K562 (cell line): Measurements from ENCODE around the gene MDFIC. TPM values are rescaled to one million over a fixed set of nuclear protein-coding genes. Genes with fewer than 3 reads are reported as not detected.

Experiments used
- ATAC-seq: fragments of 200-7000 bp; cut with Tn5 transposase; 3 replicates; pipeline ENCODE4 v1.9.1; 2020; ENCODE audit warnings: moderate library complexity
- BruUV-seq: library from RNA; stranded (reverse); fragments of 400-500 nt; replicated peaks from 2 replicates; lab custom pipeline; 2021; lab: Mats Ljungman, UMichigan
- CTCF ChIA-PET: fragments of 300-600 bp; formaldehyde crosslinking; extraction: SDS; loops from one replicate; lab custom pipeline; 2021; ENCODE audit warnings: low intra/inter-chr PET ratio; lab: Yijun Ruan, JAX
- POLR2A ChIA-PET: fragments of 300-600, 350-650 bp; sonication (Branson Sonifier 250); formaldehyde crosslinking; extraction: SDS; loops from one replicate; lab custom pipeline; 2021; ENCODE audit warnings: antibody characterized with exemption, inconsistent platforms; lab: Yijun Ruan, JAX
- DNase-seq, 4 experiments: peaks; one replicate each; pipeline versions ENCODE4 v3.0.0 to v3.0.0-alpha.2; 2011 to 2018; ENCODE audit warnings: low spot score in 3 of 4, mixed read lengths in 3 of 4; ENCODE audit errors: extremely low read depth in 1 of 4
- FAIRE-seq: peaks from 2 replicates; lab custom pipeline; 2011; peaks lifted over from hg19 to GRCh38; lab: Jason Lieb, UNC
- H2AFZ ChIP-seq: 2 replicates; pipeline ENCODE4 v1.6.0; 2011; ENCODE audit warnings: low read depth, low read length, control low read depth, inconsistent platforms
- H3K27ac ChIP-seq: fragments of 200-600 bp; 3 replicates; pipeline ENCODE4 v1.8.0; 2011; ENCODE audit warnings: low read depth, mild to moderate bottlenecking, control low read depth, inconsistent platforms, low read length, moderate library complexity, mixed read lengths; ENCODE audit errors: extremely low read depth
- H3K27me3 ChIP-seq, 2 experiments: fragments of 300-600 bp in 1 of 2; 2 replicates in 1 of 2; 3 replicates in 1 of 2; pipeline versions ENCODE4 v1.6.0 to v1.8.0; 2011; ENCODE audit warnings: inconsistent platforms in 2 of 2, low read length in 2 of 2, mild to moderate bottlenecking in 1 of 2, mixed read lengths in 1 of 2, moderate library complexity in 1 of 2; ENCODE audit not compliant: control insufficient read depth in 2 of 2, insufficient read depth in 2 of 2
- H3K36me3 ChIP-seq: fragments of 300-600 bp; 3 replicates; pipeline ENCODE4 v1.8.0; 2011; ENCODE audit warnings: mild to moderate bottlenecking, low read length, inconsistent platforms; ENCODE audit not compliant: control insufficient read depth, insufficient read depth
- H3K4me1 ChIP-seq, 2 experiments: fragments of 200-600 bp in 1 of 2; replicated peaks in 1 of 2; 2 replicates in 1 of 2; 3 replicates in 1 of 2; pipeline versions ENCODE4 v1.5.1 to v1.8.0; 2011; ENCODE audit warnings: inconsistent platforms in 2 of 2, low read length in 2 of 2, mild to moderate bottlenecking in 1 of 2, mixed read lengths in 1 of 2, moderate library complexity in 1 of 2; ENCODE audit not compliant: control insufficient read depth in 2 of 2, insufficient read depth in 2 of 2
- H3K4me2 ChIP-seq: 2 replicates; pipeline ENCODE4 v1.6.1; 2011; ENCODE audit warnings: low read length, control low read depth, inconsistent platforms, mixed read lengths; ENCODE audit not compliant: insufficient read depth
- H3K4me3 ChIP-seq: fragments of 200-600 bp; sonication (generic), shearing (Covaris generic); 2 replicates; pipeline ENCODE4 v1.5.1; 2016; ENCODE audit warnings: control low read depth, inconsistent platforms
- H3K79me2 ChIP-seq: fragments of 200-600 bp; 3 replicates; pipeline ENCODE4 v1.8.0; 2011; ENCODE audit warnings: low read length, inconsistent platforms; ENCODE audit not compliant: control insufficient read depth, insufficient read depth
- H3K9ac ChIP-seq, 2 experiments: 2 replicates each; pipeline versions ENCODE4 v1.6.0 to v1.6.1; 2011; ENCODE audit warnings: low read depth in 2 of 2, low read length in 2 of 2, control low read depth in 1 of 2, inconsistent platforms in 1 of 2, mild to moderate bottlenecking in 1 of 2, mixed read lengths in 1 of 2; ENCODE audit not compliant: insufficient read depth in 1 of 2
- H3K9me1 ChIP-seq: one replicate; pipeline ENCODE4 v1.6.0; 2011; ENCODE audit warnings: inconsistent platforms, mild to moderate bottlenecking, low read length, moderate library complexity; ENCODE audit not compliant: control insufficient read depth, insufficient read depth
- H3K9me3 ChIP-seq: replicated peaks from 2 replicates; pipeline ENCODE4 v1.5.1; 2011; ENCODE audit warnings: low read depth, low read length, inconsistent platforms; ENCODE audit not compliant: control insufficient read depth, insufficient read depth
- H4K20me1 ChIP-seq: replicated peaks from 2 replicates; pipeline ENCODE4 v1.6.1; 2011; ENCODE audit warnings: low read length, inconsistent platforms, mixed read lengths; ENCODE audit not compliant: control insufficient read depth, insufficient read depth
- CBX3 ChIP-seq, 2 experiments: IDR thresholded peaks; 1 replicate in 1 of 2; 2 replicates in 1 of 2; pipeline ENCODE4 v1.6.1; 2012; ENCODE audit warnings: inconsistent platforms in 2 of 2, low read length in 2 of 2, borderline replicate concordance in 1 of 2, control low read depth in 1 of 2
- ETV1 ChIP-seq: fragments of 450-650 bp; conservative IDR thresholded peaks from 2 replicates; pipeline ENCODE4 v1.6.1; 2016; ENCODE audit warnings: missing genetic modification characterization, control low read depth, low read depth, missing compliant biosample characterization
- MCM3 ChIP-seq: fragments of 450-650 bp; IDR thresholded peaks from 2 replicates; pipeline ENCODE4 v1.6.1; 2016
- MYNN ChIP-seq, 2 experiments: sonication (generic); formaldehyde crosslinking in 1 of 2; IDR thresholded peaks; 2 replicates each; pipeline versions ENCODE4 v1.5.0 to v1.6.1; 2016 to 2020; ENCODE audit warnings: antibody characterized with exemption in 1 of 2, missing genetic modification reagents in 1 of 2
- POLR2AphosphoS2 ChIP-seq: IDR thresholded peaks from 2 replicates; pipeline ENCODE4 v1.6.1; 2012; ENCODE audit warnings: low read length, improper control_type of control experiment
- SMARCA4 ChIP-seq: fragments of 450-650 bp; IDR thresholded peaks from 2 replicates; pipeline ENCODE4 v1.6.1; 2016
- ZNF165 ChIP-seq: fragments of 250-450 bp; sonication (Bioruptor Pico); IDR thresholded peaks from 2 replicates; pipeline ENCODE4 v1.4.0; 2020; ENCODE audit warnings: borderline replicate concordance
- ZNF324 ChIP-seq: fragments of 250-450 bp; sonication (Bioruptor Pico); IDR thresholded peaks from 2 replicates; pipeline ENCODE4 v1.4.0; 2020; ENCODE audit warnings: mild to moderate bottlenecking
- WGBS: fragments of 100-300 bp; shearing (Covaris generic); methylation state at CpG from one replicate; pipeline ENCODE4 v1.1.6; 2016; ENCODE audit warnings: low coverage, mixed read lengths; ENCODE audit not compliant: insufficient coverage; ENCODE audit errors: missing lambda C conversion rate; 5-methylcytosine and 5-hydroxymethylcytosine counted together
- in situ Hi-C: fragments of 300-500 bp; cut with MboI; formaldehyde crosslinking; loops from 4 replicates; pipeline ENCODE4 v1.15.0; 2018; ENCODE audit warnings: inconsistent platforms, mixed read lengths
- intact Hi-C: fragments of 100-400 bp; cut with micrococcal nuclease; formaldehyde crosslinking; loops from 2 replicates; pipeline ENCODE4 v1.14.2; 2022
- polyA plus RNA-seq, 8 experiments: library from polyadenylated mRNA; depleted of rRNA in 4 of 8; stranded (reverse) in 5 of 8; unstranded in 3 of 8; fragments of >200 nt; fragmentation: Nextera tagmentation in 2 of 8; fragmentation: Illumina TruSeq in 1 of 8; extraction: Ambion mirVana in 2 of 8; extraction: Trizol in 1 of 8; gene quantifications; 2 replicates each; pipeline versions ENCODE4 v1.2.1 to v1.2.3, GENCODE V29; 2011 to 2014; ENCODE audit warnings: inconsistent platforms in 1 of 8, missing spikeins in 1 of 8
- total RNA-seq, 7 experiments: library from RNA; depleted of rRNA in 6 of 7; stranded (reverse); fragments of >200 nt in 6 of 7; fragmentation: Illumina TruSeq in 2 of 7; extraction: Trizol in 2 of 7; gene quantifications; 2 replicates each; pipeline versions ENCODE4 v1.2.1 to v1.2.3, GENCODE V29; 2011 to 2021; ENCODE audit warnings: low replicate concordance in 1 of 7
- TF ChIP-seq, protein P1 (sequence below): fragments of 450-650 bp; formaldehyde crosslinking; IDR thresholded peaks from 2 replicates; pipeline ENCODE4 v1.4.0; 2022; ENCODE audit warnings: mild to moderate bottlenecking, moderate library complexity

MDFIC gene
- total and polyA plus RNA-seq, 9 of the 15 experiments (the other 6 are each of a cell fraction or from before 2014, with no cell fraction given): 0.13 to 0.24 TPM; not detected in 7

DNA sequence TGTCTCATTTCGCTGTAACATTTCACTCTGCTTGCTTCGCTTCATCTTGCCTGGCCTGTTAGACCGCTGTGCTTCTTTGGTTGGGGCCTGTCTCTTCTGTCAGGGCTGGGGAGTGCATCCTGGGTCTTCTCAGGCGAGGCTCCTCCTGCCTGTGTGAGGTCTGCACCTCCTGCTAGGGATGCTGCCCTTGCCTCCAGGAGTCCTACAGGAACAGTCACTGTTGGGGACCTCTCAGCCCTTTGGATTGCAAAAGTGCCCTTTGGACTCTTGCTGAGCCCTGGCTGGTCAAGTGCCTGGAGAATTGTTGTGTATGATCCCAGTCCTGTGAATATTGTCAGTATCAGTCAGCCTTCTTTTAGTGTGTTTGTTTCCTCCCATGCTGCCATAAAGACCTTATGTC is 84.1 kb downstream of the MDFIC start:
- Histone ChIP-seq H3K9me1 (no peaks in the 10 kb centered on the region), H3K4me1 (no peaks in the 10 kb centered on the region), H3K9me3 (no peaks in the 10 kb centered on the region), H2AFZ (no peak overlapping the region), H3K4me3 (no peak overlapping the region), H3K27ac (no peak overlapping the region), H3K9ac (no peak overlapping the region), H3K79me2 (no peaks in the 10 kb centered on the region), H3K27me3 (no peaks in the 10 kb centered on the region), H4K20me1 (no peaks in the 10 kb centered on the region), H3K36me3 (no peaks in the 10 kb centered on the region), H3K4me2 (no peak overlapping the region)
- ChIA-PET CTCF (no interaction called here), POLR2A (no interaction called here)
- no TSS peak for BruUV-seq
- DNase-seq (no peak), ATAC-seq (no peak), FAIRE-seq (no peak)
- TF ChIP-seq MYNN (IDR thresholded peaks at IDR 0.05) (no peak), MYNN (CRISPR knock-in tag; IDR thresholded peaks at IDR 0.05) (no peak), ETV1 (tag) (no peak), CBX3 (IDR thresholded peaks at IDR 0.05; ENCODE audit: borderline replicate concordance in 1 of 2, low read length in 2 of 2) (no peak), MCM3 (no peak), ZNF324 (no peak), SMARCA4 (no peak), POLR2AphosphoS2 (no peak), ZNF165 (no peak)
- TF ChIP-seq, protein P1, sequence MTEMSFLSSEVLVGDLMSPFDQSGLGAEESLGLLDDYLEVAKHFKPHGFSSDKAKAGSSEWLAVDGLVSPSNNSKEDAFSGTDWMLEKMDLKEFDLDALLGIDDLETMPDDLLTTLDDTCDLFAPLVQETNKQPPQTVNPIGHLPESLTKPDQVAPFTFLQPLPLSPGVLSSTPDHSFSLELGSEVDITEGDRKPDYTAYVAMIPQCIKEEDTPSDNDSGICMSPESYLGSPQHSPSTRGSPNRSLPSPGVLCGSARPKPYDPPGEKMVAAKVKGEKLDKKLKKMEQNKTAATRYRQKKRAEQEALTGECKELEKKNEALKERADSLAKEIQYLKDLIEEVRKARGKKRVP (CRISPR knock-in tag): no peak
- in situ Hi-C loops: no loop called here
- WGBS: 0% methylated on average over 4 of the region's 4 CpGs
- intact Hi-C loops: no loop called here
